ENCODE data around the gene RPP21.
"Not testable (repeated sequence)": the region's sequence is repeated elsewhere in the genome, so short reads cannot be mapped to it uniquely, and the experiment has no call there.

RPP21 gene

DNA sequence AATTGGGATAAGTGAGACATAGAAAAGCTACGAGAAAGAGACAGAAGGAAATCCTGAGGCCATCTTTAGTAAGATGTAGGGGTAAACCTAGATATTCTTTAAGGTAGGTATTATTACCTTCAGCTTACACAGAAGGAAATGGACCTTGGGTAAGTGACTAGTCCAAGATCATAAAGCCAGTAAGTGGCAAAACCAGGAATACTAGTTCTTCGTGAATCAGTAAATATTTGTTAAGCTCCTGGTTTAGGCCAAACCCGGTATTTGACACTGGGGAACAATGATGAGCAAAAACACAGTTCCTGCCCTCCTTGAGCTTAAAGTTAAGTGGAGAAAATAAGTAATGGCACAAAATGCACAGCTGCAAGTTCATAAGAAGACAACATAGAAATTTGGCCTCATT lies 13.0 kb upstream of the RPP21 start:
- no peak for DNase-seq

DNA sequence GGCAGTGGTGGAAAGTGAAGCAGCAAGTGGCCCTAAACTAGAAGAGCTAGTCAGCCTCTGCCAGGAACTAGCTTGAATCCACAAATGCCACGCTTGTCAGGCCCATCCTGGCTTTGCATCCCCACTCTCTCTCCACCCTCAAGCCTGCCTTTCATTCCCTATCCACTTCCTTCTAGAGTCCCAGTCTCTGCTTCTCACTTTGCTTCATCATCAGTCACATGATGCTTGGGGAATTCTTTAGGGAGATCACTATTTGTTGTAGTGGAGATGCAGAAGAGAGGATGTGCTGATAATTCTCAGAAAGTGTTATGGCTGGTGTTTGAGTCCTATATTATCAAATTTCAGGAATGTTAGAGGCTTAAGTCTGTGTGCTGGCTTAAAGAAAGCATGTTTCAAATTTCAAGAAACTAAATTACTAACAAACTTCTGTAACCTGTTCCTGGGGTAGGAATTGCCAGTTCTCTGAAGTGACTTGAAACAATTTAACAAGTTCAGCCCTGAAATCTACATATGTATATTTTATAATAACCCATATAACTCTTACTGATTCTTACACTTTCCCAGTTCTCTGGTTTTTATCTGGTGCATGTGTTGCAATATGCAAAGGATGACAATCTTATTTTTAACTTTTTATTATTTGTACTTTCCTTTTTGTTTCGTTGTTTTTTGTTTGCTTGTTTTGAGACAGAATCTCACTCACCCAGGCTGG lies 10.7 kb upstream of the RPP21 start:
- DNase-seq: no peak

DNA sequence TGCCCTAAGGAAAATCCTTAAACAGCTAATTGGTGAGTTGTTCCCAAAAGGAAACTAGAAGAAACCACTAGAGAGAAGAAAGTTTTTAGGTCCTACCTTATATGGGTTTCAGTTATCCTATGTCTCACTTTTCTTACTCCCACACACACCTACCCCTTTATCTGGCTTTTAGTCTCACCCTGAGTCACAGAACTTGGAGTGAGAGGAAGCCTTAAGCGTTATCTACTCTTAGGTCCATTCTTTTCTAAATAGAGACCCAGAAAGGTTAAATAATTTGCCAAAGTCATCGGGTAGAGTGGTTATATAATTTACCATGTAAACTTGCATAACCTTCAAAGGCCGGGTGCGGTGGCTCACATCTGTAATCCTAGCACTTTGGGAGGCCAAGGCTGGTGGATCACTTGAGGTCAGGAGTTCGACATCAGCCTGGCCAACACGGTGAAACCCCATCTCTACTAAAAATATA lies 4.3 kb upstream of the RPP21 start:
- no peak for DNase-seq

DNA sequence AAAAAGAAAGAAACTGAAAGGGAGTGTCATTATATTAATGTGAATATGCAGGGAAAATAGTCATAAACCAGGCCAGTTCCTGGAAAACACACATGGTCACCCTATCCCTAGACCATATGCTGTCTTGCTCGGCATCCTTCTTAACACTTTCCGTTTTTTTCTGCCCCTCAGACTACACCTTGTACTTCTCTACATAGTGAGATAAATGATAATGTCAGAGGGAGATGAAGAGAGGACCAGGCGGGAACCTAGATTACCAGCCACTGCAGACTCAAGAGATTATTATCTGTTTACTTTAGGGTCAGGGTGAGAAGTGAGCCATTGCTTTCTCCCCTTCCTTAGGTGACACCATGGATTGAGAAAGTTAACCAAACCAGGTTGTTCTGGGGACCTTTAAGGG lies 3.7 kb upstream of the RPP21 start:
- no peak for DNase-seq

DNA sequence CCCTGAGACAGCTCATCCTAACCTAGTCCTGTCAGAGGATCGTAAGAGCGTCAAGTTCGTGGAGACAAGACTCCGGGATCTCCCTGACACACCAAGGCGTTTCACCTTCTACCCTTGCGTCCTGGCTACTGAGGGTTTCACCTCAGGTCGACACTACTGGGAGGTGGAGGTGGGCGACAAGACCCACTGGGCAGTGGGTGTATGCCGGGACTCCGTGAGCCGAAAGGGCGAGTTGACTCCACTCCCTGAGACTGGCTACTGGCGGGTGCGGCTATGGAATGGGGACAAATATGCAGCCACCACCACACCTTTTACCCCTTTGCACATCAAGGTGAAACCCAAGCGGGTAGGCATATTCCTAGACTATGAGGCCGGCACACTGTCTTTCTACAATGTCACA lies 3.2 kb upstream of the RPP21 start:
- DNase-seq: no peak

DNA sequence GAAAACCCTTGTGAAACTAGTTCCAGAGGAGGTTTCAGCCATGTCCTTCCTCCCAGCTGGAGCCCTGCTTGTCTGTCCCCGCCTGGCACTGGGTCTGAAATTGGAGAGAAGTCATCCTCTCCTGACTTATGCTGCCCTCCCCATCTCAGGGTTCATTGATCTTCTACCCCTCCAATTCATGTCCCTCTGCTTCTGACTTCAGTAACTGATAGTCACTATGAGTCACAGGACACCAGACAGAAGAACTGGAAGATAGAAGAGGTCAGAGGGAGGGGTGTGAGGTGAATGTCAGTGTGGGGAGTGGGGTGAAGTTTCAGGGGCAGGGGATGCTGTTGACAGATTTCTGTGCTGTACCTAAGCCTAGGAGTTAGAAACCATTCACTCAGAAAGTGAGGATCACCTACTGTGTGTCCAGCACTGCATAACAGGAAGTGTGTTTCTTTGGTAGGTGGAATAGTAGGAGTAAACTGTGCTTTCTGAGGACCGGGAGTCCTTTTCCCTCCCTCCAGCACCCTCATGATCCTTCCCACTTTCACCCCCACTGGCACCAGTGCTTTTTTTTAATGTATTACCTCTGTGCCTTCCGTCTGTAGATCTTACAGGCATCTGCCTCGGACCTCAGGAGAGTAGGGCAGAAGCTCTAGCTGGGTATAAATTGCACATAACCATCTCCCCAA lies 627 bp upstream of the RPP21 start:
- DNase-seq: no peak

DNA sequence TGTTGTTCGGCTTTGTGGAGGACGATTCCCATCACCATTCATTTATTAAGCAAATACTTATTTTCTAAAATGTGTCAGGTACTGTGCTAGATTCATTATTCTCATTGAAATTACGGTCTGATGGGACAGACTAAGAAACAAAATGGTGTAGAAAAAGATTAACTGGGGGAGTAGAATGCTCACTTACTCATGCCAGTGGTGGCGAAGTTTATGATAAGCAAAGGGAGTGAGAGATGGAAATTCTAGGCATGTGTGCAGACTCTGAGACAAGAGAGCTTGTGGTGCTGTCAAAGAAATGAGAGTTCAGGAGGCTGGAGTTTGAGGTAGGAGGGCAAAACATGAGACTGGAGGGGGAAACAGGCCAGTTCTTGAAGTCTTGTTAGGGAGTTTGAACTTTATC lies 896 bp downstream of the RPP21 start:
- DNase-seq: no peak

DNA sequence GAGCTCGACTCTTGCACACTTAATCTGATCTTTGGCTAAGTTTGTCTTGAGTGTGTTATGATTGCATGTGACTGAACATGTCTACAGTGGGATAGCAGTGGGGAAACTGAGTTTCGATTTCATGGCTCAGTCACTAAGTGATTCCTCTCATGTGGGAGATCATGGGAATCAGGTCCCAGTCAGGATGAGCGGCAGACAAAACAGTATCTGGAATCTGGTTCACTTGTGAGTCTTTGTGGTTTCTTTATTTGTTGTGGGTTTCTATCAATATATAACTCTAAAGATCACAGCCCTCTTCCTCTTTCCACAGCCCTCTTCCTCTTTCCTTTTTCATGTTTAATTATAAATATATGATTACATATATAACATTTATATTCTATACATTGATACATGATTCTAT lies 4.0 kb downstream of the RPP21 start:
- no peak for DNase-seq

DNA sequence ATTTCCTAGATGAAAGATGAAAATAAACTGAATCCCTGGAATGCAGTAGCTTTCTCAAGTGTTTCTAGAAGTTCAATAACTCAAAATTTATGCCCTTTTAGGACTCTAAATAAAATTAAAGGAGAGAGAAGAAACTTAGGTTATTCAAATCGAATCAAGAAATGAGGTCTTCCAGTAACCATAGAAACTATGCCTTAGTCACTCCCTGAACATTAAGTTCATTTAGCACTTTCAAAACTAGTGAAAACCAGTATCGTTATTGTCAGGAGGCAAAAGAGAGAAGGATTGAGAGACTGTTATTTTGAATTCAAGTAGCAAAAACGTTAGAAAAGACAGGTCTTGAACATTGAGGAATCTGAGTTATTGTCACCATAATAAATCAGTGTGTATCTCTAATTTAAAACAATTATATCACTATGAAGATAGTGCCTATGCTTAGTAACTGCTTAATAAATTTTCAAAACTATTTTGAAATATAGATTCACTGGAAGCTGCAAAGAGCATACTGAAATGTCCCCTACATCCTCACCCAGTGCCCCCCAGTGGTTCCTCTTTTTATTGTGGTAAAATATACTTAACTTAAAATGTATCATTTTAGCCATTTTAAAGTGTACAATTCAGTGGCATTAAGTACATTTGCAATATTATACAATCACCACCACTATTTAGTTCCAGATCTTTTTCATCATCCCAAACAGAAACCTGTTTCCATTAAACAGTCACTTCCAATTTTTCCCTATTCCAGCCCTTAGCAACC lies 4.6 kb downstream of the RPP21 start:
- no peak for DNase-seq

DNA sequence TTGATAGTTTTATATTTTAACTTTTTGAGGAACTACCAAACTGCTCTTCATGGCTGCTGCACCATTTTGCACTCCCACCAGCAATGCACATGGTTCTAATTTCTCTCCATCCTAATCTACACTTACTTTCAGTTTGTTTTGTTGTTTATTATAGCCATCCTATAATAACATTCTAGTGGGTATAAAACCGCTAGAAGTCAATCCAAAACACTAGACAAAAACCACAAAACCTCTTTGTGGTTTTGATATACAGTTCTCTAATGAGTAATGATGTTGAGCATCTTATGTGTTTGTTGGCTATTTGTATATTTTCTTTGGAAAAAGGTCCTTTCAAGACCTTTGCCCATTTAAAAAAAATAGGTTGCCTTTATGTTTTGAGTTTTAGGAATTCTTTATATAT lies 5.6 kb downstream of the RPP21 start:
- DNase-seq: no peak

DNA sequence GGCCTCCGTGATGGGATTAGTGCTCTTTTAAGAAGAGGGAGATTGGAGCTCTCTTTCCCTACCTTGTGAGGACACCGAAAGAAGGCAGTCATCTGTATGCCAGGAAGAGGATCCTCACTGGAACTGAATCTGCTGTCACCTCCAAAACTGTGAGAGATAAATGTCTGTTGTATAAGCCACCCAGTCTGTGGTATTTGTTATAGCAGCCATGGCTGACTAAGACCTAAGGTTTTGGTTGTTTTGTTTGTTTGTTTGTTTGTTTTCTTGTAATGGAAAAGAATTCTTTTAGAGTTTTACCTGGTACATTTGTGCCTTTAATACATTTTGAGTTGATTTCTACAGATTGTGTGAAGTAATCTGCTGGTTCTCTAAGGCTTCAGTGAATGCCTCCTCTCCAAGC lies 7.6 kb downstream of the RPP21 start:
- no peak for DNase-seq

DNA sequence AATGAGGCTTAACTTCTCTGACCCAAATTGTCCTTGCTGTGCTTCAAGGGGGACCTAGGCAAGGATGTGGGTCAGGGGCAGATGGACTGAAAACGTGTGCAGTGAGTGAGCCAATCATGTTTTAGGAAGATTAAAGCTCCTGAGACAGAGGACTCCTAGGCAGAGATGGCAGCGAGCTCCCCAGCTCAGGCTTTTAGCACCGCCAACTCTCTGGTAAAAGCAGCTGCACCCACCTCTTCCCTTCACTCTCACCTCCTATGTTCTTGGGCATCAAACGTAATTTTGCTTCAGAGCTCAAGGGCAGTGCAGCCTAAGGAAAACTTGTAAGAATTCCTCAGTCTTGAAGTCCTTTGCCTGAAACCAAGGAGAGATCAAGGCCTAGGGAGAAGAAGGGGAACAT lies 10.3 kb downstream of the RPP21 start:
- DNase-seq: no peak

DNA sequence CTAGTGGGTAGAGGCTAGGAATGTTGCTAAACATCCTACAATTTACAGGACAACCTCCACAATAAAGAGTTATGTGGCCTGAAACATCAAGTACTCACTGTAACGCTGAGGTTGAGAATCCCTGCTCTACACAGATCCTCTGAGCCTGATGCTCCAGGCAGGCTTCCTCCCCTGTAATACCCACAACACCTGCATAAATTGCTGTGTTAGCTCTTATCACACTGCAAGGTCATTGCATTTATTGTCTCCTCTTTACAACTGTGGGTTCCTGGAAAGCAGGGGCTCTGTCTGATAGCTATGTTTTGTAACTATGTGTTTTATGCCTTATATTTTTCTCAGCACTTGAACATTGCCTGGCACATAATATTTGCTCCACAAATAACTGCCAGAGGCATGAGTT lies 11.6 kb downstream of the RPP21 start:
- no peak for DNase-seq

DNA sequence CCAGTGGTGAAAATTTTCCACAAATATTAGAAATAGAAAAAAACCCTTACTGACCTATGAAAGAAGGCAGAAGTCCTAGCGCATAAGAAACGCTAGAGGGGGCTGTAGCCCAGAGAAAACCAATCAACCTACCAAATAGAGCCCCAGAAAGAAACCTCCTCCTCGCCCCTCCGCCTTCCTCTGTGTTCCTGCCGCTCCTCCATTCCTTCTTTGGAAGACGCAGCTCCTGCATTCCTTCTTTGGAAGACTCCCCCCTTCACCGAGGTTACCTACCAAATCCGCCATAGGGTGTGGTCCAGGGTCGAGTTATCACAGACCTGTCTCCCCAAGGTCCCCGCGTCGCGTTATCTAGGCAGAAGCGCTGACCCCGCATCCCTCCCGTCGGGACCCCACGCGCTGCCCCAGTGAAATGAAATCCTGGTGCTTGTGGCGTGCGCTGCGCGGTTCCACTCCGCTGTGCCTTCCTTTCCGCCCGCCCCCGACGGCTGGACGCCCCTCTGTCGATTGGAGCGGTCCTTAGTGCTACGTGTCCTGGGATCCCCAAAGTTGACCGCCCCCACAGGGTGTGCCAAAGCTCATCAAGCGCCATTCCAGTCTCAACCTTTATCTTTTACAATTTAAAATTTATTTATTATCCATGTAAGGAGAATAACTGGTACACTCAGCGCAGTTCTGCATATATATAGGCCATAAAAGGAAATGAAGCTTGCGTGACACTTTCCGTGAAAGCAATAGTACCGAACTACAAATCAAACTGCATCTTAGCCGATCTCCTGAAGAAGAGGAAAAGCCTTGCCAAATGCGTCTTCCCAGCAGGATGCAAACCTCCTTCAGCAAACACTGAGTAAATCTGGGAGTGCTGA lies 13.0 kb downstream of the RPP21 start:
- peak; percentile 55 for DNase-seq

DNA sequence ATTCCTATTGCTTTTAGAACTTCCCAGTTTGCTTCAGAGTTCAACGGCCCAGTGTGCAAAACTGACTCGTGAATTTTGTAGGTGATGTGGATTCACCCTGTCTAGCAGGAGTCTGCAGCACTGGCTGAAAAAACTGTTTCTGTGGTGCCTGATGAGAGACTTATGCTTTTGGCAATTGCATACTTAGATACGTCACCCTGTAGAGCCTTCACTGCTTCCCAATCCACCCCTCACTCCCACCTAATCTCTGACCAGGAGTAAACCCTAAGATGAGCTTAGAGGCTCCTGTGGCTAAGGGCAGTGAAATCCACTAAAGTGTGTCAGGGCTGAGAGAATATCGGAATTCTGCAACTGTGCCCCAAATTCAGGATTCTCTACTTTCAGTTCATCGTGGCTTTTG lies 14.3 kb downstream of the RPP21 start:
- no peak for DNase-seq

DNA sequence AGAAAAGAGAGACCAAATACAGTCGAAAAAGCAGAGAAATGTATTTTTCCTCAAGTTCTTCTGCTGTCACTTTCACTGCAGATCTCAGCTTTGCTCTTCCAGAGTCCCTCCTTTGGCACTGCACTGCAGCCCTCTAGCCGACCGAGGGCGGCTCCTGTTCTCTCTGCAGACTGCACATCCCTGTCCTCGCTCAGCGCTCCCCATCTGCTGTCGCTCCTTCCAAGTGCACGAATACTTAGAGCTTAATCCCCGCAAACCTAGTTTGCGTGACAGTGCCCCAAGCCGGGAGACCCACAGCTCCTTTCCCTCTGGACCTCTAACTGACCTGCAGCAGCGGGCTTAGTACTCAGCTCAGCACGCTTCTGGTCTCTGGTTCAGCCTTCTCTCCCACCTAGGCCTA lies 15.2 kb downstream of the RPP21 start:
- DNase-seq: no peak

DNA sequence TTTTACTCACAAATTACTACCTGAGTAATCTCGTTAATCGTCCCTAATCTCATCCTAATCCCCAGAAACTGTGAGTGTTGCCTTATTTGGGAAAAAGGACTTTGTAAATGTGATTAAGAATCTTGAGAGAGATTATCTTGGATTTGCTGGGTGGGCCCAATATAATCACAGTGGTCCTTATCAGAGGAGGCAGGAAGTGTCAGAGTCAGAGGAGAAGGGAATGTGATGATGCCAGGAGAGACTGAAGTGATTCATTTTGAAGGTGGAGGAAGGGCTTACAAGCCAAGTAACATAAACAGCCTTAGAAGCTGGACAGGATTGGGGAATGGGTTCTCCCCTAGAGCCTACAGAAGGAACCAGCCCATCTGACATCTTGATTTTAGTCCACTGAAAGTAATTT lies 16.7 kb downstream of the RPP21 start:
- no peak for DNase-seq

DNA sequence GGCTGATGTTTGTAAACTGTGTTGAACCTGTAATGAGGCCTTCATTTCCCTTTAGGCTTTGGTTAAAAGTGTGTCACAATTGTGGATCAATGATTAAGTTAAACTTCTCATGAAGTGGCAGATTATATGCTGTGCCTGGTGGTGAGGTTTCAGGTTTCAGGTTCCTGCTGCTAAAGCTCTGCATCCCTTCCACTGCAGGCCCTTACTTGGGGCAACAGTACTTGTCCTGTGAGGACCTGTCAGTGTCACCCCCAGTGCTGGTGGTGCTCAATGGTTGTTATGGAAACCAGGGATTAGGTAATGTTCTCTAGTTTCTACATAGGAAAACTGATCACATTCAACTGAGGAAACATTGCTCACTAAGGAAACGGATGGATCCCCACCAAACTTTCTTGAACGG lies 18.5 kb downstream of the RPP21 start:
- no peak for DNase-seq

DNA sequence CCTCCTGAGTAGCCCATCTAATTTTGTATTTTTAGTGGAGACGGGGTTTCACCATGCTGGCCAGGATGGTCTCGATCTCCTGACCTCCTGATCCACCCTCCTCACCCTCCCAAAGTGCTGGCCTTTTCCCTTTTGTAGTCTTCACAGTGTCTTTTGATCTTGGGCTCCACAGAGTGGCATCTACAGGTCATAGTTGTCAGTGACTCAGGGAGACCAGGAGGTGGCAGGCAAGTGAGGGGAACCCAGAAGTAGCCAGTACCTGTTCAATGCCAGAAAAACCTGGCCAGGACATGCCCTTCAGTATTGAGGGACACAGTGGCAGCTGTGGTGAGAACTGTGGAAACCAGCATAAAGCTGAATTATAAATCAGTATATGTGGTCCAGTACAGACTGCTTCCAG lies 19.6 kb downstream of the RPP21 start:
- no peak for DNase-seq

DNA sequence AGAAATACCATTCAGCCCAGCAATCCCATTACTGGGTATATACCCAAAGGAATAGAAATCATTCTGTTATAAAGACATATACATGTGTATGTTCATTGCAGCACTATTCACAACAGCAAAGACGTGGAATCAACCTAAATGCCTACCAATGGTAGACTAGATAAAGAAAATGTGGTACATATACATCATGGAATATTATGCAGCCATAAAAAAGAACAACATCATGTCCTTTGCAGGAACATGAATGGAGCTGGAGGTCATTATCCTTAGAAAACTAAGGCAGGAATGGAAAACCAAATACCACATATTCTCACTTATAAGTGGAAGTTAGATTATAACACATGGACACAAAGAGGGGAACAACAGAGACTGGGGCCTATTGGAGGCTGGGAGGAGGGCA lies 24.3 kb downstream of the RPP21 start:
- DNase-seq: not testable (repeated sequence)

DNA sequence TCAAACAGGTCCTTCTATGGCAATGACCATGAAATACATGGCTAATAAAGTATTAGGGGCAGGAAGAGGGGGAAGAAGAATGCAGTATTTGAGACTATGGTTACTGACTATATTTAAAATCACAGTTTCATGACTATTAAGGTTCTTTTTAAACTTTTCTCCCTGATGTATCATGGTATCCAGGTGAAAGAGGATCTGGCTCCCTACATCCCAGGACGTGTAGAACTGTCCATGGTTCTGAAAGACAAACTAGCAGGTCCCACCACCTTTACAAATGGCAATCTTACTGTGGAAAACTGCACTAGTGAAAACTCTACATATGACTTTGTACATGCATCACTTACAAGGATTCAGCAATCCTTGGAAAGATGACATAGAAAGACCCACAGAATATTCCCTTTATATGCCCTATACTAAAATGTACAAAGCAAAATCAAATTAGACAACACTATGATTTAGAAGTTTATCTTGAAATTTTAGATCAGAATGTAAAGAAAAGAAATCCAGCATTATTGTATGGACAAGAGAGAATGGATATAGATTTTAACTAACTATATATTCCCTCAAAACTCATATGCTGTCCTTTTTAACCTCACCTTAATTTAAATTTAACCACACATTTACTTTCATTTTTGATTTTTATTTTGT lies 33.5 kb downstream of the RPP21 start:
- DNase-seq: no peak

DNA sequence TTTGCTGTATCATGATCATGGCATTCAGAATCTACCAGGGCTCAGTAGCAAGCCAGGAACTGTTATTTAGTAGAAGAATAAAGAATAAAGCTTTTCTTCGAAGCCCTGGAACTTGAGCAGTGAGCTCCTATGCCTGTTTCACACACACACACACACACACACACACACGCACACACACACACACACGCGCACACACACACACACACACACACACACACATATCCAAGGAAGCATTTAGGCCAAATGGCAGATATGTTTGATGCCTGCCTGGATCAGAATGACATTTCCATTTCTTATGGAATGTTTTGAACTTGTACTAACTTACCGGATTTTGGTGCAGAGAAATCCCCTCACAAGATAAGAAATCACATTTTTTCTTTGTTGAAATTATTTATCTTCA lies 35.5 kb downstream of the RPP21 start:
- DNase-seq: no peak

DNA sequence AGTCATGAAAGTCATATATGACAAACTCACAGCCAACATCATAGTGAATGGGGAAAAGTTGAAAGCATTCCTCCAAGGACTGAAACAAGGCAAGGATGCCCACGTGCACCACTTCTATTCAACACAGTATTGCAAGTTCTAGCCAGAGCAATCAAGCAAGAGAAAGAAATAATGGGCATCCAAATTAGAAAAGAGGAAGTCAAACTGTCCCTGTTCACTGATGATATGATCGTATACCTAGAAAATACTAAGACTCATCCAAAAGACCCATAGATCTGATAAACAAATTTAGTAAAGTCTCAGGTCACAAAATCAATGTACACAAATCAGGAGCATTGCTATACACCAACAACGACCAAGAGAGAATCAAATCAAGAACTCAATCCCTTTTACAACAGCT lies 41.2 kb downstream of the RPP21 start:
- DNase-seq: no peak
